ENCODE results near the gene ANKRD29. TPM values are rescaled to one million over a fixed set of nuclear protein-coding genes. Genes with fewer than 3 reads are reported as not detected.
"Not testable (repeated sequence)": the region's sequence is repeated elsewhere in the genome, so short reads cannot be mapped to it uniquely, and the experiment has no call there.

Gene ANKRD29
- total RNA-seq, 1 donor from 2014 or later: 3.1 TPM

GRCh38 chr18:23560186-23560585, 102.5 kb downstream of the ANKRD29 start:
- no peak for DNase-seq (ENCODE audit: low spot score)

GRCh38 chr18:23557511-23557910, 105.2 kb downstream of the ANKRD29 start:
- DNase-seq (ENCODE audit: low spot score): not testable (repeated sequence)

- DNase-seq (ENCODE audit: low spot score): no peak
These were observed 106.4 kb downstream of the ANKRD29 start for GRCh38 chr18:23556145-23556780.

- no peak for DNase-seq (ENCODE audit: low spot score)
These were observed 108.8 kb downstream of the ANKRD29 start for GRCh38 chr18:23553887-23554286.

DNA sequence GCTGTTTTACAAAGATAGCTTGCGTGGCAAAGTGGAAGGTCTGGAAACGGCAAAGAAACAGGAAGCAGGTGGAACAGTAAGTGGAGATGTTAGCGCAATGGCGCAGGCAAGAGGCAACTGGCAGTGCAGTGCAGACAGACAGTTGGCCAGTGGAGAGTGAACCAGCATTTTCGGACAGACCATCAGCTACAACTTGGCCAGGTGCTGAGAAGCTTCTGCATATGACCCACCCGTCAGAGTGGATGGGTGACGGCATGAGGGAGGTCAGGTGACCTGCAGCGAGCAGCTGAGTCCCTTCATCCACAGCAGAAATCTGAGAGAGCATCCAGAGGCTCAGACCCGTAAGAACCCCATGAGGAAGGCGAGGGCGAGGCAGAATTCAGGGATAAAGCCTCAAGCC, 110.2 kb downstream of the ANKRD29 start:
- DNase-seq (ENCODE audit: low spot score): no peak

DNA sequence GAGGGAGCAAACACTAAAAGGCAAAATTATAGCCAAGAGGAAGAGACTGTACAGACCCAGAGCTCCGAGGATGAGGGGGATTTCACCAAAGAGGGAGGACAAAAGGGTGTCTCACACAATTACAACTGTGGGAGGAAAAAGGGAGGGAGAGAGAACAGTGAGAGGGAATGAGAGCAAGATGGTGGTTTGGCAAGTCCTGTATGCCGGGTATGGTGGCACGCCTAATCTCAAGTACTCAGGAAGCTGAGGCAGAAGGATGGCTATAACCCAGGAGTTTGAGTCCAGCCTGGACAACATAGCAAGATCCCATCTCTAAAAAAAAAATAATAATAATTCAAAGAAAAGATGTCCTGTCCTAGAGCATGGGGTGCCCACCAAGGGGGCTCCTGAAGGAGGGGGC, 110.7 kb downstream of the ANKRD29 start:
- no peak for DNase-seq (ENCODE audit: low spot score)

GRCh38 chr18:23550898-23551297, 111.8 kb downstream of the ANKRD29 start:
- DNase-seq (ENCODE audit: low spot score): no peak

Other genes starting within 250 kb of the ANKRD29 start
- 68.9 TPM for gene RIOK3, start 209.6 kb downstream of the ANKRD29 start, total RNA-seq
- gene RMC1, start 159.4 kb downstream of the ANKRD29 start, total RNA-seq: 27.0 TPM
- gene NPC1, start 76.4 kb downstream of the ANKRD29 start, total RNA-seq: 43.6 TPM
- 25.5 TPM for gene LAMA3, start 26.5 kb upstream of the ANKRD29 start, total RNA-seq